ACC112 (cell line): ENCODE results near the gene RAB3D.

Source experiments
- H2AFZ ChIP-seq: fragments of 200-600 bp; sonication (generic); one replicate; pipeline ENCODE4 v1.6.0; 2017; ENCODE audit warnings: antibody characterized with exemption, low read length; ENCODE audit not compliant: unreplicated experiment
- H3K27ac ChIP-seq: fragments of 200-600 bp; sonication (generic); 2 replicates; pipeline ENCODE4 v1.5.1; 2014; ENCODE audit warnings: low read depth, mild to moderate bottlenecking, antibody characterized with exemption, low read length, moderate library complexity
- H3K27me3 ChIP-seq: fragments of 200-600 bp; sonication (generic); 2 replicates; pipeline ENCODE4 v1.6.1; 2014; ENCODE audit warnings: mild to moderate bottlenecking, antibody characterized with exemption, low read length, moderate library complexity, mixed read lengths; ENCODE audit not compliant: insufficient read depth
- H3K36me3 ChIP-seq: fragments of 200-600 bp; sonication (generic); 2 replicates; pipeline ENCODE4 v1.6.1; 2016; ENCODE audit warnings: mild to moderate bottlenecking, antibody characterized with exemption, low read length, moderate library complexity, mixed read lengths; ENCODE audit not compliant: insufficient read depth
- H3K4me1 ChIP-seq: fragments of 200-600 bp; sonication (generic); one replicate; pipeline ENCODE4 v1.6.1; 2016; ENCODE audit warnings: low read length, mixed read lengths; ENCODE audit not compliant: insufficient read depth, unreplicated experiment, control insufficient read depth
- H3K4me3 ChIP-seq: fragments of 200-600 bp; sonication (generic); 2 replicates; pipeline ENCODE4 v1.5.1; 2014; ENCODE audit warnings: mild to moderate bottlenecking, low read depth, low read length
- H3K79me2 ChIP-seq: fragments of 200-600 bp; sonication (generic); one replicate; pipeline ENCODE4 v1.6.0; 2016; ENCODE audit warnings: low read length; ENCODE audit not compliant: control insufficient read depth, unreplicated experiment, insufficient read depth

The RAB3D gene

DNA sequence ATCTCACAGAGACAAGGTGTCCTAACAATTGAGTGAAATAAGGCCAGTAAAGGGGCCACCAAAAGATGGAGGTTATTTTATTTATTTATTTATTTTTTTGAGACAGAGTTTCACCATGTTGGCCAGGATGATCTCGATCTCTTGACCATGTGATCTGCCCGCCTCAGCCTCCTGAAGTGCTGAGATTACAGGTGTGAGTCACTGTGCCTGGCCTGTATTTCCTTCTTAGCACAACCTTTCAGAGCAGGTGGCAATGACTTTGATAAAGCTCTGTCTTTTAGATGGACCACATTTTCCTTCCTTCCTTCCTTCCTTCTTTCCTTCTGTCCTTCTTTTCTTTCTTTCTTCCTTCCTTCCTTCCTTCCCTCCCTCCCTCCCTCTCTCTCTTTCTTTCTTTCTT is 66.2 kb downstream of the RAB3D start:
- Histone ChIP-seq H3K4me3 (no peak overlapping the region), H3K4me1 (no peaks in the 10 kb centered on the region), H3K36me3 (no peaks in the 10 kb centered on the region), H2AFZ (no peak overlapping the region), H3K27me3 (no peaks in the 10 kb centered on the region), H3K27ac (no peak overlapping the region), H3K79me2 (no peaks in the 10 kb centered on the region)
